Aorta (tissue), 5 donors: Measurements from ENCODE around the gene GRM5. TPM values are rescaled to one million over a fixed set of nuclear protein-coding genes. Genes with fewer than 3 reads are reported as not detected.
"Not testable (repeated sequence)": the region's sequence is repeated elsewhere in the genome, so short reads cannot be mapped to it uniquely, and the experiment has no call there.

Source experiments
- ATAC-seq: fragments of 200-7000 bp; cut with Tn5 transposase; one replicate; pipeline ENCODE4 v1.9.1; 2022; ENCODE audit warnings: moderate library complexity; ENCODE audit not compliant: low FRiP score
- DNase-seq, 2 donors: peaks; one replicate each; pipeline ENCODE4 v3.0.0-alpha.2; 2020
- H3K27ac ChIP-seq, 2 donors: one replicate each; pipeline ENCODE4 v1.5.1; 2013; ENCODE audit warnings: low read length in 2 of 2, mild to moderate bottlenecking in 2 of 2, moderate library complexity in 2 of 2, control low read depth in 1 of 2, inconsistent platforms in 1 of 2, low read depth in 1 of 2
- H3K27me3 ChIP-seq, 2 donors: one replicate each; pipeline ENCODE4 v1.6.1; 2013; ENCODE audit warnings: control low read depth in 1 of 2, low read length in 1 of 2, mild to moderate bottlenecking in 1 of 2, moderate library complexity in 1 of 2; ENCODE audit not compliant: insufficient read depth in 2 of 2, control insufficient read depth in 1 of 2
- H3K36me3 ChIP-seq, 2 donors: one replicate each; pipeline ENCODE4 v1.6.1; 2013; ENCODE audit warnings: control low read depth in 1 of 2, low read length in 1 of 2, mild to moderate bottlenecking in 1 of 2; ENCODE audit not compliant: insufficient read depth in 2 of 2, control insufficient read depth in 1 of 2
- H3K4me1 ChIP-seq, 2 donors: one replicate each; pipeline ENCODE4 v1.6.1; 2013; ENCODE audit warnings: low read length in 2 of 2, control low read depth in 1 of 2, mild to moderate bottlenecking in 1 of 2, moderate library complexity in 1 of 2; ENCODE audit not compliant: insufficient read depth in 2 of 2, control insufficient read depth in 1 of 2
- H3K4me3 ChIP-seq, 2 donors: one replicate each; pipeline ENCODE4 v1.5.1; 2013; ENCODE audit warnings: low read length in 2 of 2, control low read depth in 1 of 2, mild to moderate bottlenecking in 1 of 2
- H3K9me3 ChIP-seq: one replicate; pipeline ENCODE4 v1.6.1; 2013; ENCODE audit warnings: mild to moderate bottlenecking, low read length; ENCODE audit not compliant: control insufficient read depth
- WGBS, 2 donors: extraction: QIAGEN DNeasy Blood & Tissue Kit; methylation state at CpG; one replicate each; pipeline ENCODE4 v1.1.7; 2013; 5-methylcytosine and 5-hydroxymethylcytosine counted together
- intact Hi-C, 2 donors: fragments of 100-400 bp; cut with DNase I; formaldehyde crosslinking; loops; one replicate each; pipeline versions ENCODE4 v1.14.2 to v1.15.0; 2022
- polyA plus RNA-seq, 2 donors: library from polyadenylated mRNA; stranded (reverse); fragments of 200-250 nt; gene quantifications; one replicate each; pipeline ENCODE4 v1.2.3, GENCODE V29; 2013
- total RNA-seq, 2 donors: library from RNA; stranded (reverse); fragmentation: NEBNext Ultra II Directional; extraction: Animal tissue kit (Norgen Biotek cat#: 25700); gene quantifications; one replicate each; pipeline ENCODE4 v1.2.1, GENCODE V29; 2021
- donor health status: healthy with polysubstance abuse.
- donor health status: Bipolar disorder and iron deficiency.
- donor health status: DM: no; HTN: no; CAD: no.
- donor health status: DM: no; HTN: no; CAD: no.
- donor health status: DM: yes; HTN: yes; CAD: no.

The GRM5 gene
- total and polyA plus RNA-seq, 4 donors, result 0.31 to 4.3 (median 3.4) TPM; not detected in 1

DNA sequence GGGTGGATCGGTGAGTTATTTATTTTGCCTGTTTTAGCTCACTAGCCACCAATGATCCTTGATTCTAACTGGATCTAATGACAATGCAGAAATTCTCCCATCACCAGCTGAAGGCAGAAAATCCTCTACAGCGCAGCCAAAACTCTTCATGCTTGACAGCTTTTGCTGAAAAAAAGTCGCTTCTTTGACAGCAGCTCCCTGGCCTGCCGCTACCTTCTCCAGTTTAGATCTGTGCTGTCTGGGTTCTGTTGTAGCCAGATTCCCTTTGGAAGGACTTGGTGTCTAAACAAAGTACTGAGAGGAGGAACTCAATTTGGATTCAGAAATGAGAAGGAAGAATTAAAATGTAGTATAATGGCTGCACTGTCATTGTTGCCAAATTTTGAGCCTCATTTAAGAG is 205.4 kb downstream of the GRM5 start:
- H3K9me3 ChIP-seq, DNase-seq, ATAC-seq, H3K27me3 ChIP-seq, H3K4me3 ChIP-seq, H3K36me3 ChIP-seq, H3K4me1 ChIP-seq, intact Hi-C loops, H3K27ac ChIP-seq: not testable (repeated sequence)
- 48 to 65% methylated on average over 4 of the region's 4 CpGs for WGBS, 2 donors

DNA sequence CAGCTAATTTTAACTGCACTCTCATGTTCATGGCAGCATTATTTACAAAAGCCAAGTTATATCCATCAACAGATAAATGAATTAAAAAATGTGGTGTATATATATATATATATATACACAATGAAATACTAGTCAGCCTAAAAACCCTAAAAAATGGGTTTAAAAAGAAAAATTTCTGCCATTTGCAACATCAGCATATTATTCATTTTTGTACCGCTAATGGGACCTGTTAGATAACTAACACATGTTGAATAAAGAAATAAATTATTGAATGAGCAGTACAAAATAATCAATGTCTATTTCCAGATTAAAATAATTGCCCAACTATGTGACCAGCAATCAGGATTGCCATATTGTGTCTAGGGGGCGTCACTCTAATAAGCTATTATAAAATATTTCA is 211.8 kb downstream of the GRM5 start:
- H3K27me3 ChIP-seq, H3K36me3 ChIP-seq, intact Hi-C loops, H3K4me3 ChIP-seq, ATAC-seq, DNase-seq, H3K4me1 ChIP-seq, H3K9me3 ChIP-seq, H3K27ac ChIP-seq: not testable (repeated sequence)
- 81 to 85% methylated on average over 2 of the region's 2 CpGs for WGBS, 2 donors

DNA sequence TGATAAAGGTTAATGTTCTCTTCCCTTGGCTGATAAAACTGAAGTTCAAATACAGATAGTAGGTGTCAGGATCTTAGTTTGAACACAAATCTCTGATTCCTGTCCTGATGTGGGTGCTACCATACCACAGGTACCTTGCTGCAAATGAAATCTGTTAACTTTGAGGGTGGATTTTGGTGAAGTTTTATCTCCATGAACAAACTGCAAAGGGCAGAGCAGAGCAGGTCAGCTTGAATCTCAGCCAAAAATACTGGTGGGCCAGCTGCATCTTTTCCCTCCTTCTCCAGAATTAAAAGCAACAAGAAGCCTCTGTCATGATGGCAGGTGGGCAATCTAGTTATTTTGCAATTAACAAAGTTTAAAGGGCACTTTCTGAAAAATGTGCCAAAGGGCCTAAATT is 214.2 kb downstream of the GRM5 start:
- H3K36me3 ChIP-seq, intact Hi-C loops, H3K9me3 ChIP-seq, DNase-seq, ATAC-seq, H3K27me3 ChIP-seq, H3K4me3 ChIP-seq, H3K4me1 ChIP-seq, H3K27ac ChIP-seq: not testable (repeated sequence)

DNA sequence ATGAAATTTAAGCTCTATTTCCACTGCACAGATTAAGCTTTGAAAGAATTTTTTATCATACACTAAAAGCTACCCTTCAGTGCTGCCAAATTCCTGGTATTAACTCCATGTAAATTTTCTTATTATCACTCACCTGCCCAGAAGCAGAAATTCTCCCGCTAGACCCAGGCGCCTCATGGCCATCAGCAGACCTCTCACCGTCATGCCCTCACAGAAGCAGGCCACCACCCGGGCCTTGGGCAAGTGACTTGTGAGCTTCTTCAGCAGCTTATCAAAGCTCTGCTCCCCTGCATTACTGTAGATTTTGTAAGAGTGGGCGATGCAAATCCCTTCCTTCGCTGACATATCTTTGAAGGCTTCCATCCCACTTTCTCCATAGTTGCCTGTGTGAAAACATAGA is 216.0 kb downstream of the GRM5 start:
- H3K4me3 ChIP-seq, ATAC-seq, H3K36me3 ChIP-seq, DNase-seq, H3K9me3 ChIP-seq, H3K27me3 ChIP-seq, intact Hi-C loops, H3K4me1 ChIP-seq, H3K27ac ChIP-seq: not testable (repeated sequence)
- WGBS, 2 donors, result 92 to 94% methylated on average over 4 of the region's 6 CpGs

DNA sequence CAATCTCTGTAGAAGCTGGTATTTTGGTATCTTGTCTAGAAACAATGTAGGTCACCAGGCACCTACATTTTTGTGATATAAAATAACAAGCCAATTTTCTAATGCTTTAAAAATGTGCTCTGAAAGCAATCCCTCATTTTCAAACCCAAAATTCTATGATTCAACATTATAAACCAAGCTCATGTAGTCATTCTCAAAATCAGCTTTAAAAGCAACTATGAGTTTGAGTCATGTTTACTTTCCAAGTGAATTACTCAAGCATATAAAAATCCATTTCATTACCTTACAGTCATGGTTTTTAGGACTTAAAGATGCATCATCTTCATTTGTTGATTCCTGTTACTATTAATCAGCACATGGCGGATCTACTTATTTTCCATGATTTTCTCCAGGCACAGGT is 216.4 kb downstream of the GRM5 start:
- 97 to 98% methylated on average over 1 of the region's 1 CpG for WGBS, 2 donors
- Histone ChIP-seq H3K4me1 (no peaks in the 10 kb centered on the region), H3K27ac (no peak overlapping the region), H3K4me3 (no peak overlapping the region), H3K9me3 (no peaks in the 10 kb centered on the region), H3K36me3 (no peaks in the 10 kb centered on the region), H3K27me3 (no peaks in the 10 kb centered on the region)
- no peak for ATAC-seq
- intact Hi-C loops, result no loop called here
- no peak for DNase-seq

DNA sequence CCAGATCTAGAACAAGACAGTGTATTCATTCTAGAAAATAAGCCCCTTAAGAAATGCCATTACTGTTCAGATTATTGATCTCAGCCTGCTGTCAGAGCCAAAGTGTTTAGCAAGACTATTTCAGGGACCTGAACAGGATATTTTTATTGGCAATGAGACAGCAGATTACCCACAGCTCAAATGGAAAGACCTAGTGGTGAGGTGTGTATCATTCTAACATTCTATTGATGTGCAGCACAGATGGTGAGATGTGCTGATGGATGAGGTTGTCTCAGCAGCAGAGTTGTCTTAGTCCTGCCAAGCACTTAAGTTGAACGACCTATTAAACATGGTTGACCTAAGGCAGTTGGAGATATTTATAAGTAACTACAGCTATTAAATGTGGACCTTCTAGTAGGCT is 219.5 kb downstream of the GRM5 start:
- ATAC-seq, intact Hi-C loops, H3K36me3 ChIP-seq, H3K27ac ChIP-seq, H3K4me3 ChIP-seq, DNase-seq, H3K27me3 ChIP-seq, H3K9me3 ChIP-seq, H3K4me1 ChIP-seq: not testable (repeated sequence)
- 13 to 14% methylated on average over 1 of the region's 1 CpG for WGBS, 2 donors

DNA sequence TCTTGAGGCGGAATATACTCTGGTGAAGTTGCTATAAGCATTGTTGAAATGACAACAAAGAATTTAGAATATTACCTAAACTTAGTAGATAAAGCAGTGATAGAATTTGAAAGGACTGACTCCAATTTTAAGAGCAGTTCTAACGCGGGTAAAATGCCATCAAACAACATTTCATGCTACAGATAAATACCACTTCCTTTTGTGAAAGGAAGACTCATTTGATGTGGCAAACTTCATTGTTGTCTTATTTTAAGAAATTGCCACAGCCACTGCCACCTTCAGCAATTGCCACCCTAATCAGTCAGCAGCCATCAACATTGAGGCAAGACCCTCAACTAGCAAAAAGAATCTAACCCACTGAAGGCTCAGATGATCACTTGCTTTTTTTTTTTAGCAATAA is 220.8 kb downstream of the GRM5 start:
- intact Hi-C loops, H3K27me3 ChIP-seq: not testable (repeated sequence)
- WGBS, 2 donors, result 85 to 88% methylated on average over 3 of the region's 3 CpGs

DNA sequence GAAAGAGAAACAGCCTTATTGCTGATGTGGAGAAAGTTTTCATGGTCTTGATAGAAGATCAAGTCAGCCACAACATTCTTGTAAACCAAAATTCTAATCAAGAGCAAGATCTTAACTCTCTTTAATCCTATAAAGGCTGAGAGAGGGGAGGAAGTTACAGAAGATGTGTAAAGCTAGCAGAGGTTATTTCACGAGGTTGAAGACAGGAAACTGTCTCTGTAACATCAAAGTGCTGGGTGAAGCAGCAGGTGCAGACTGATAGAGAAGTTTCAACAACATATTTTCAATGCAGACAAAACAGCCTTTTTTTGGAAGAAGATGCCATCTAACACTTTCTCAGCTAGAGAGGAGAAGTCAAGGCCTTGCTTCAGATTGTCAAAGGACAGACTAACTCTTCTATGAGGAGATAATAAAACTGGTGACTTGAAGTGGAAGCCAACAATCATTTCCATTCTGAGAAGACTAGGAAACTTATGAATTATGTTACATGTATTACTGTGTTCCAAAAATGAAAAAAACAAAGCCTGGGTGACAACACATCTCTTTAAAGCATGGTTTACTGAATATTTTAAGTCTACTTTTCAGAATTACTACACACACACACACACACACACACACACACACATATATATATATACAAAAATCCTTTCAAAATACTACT is 221.9 kb downstream of the GRM5 start:
- H3K27ac ChIP-seq, H3K9me3 ChIP-seq, H3K27me3 ChIP-seq, intact Hi-C loops, ATAC-seq, DNase-seq, H3K4me1 ChIP-seq, H3K4me3 ChIP-seq, H3K36me3 ChIP-seq: not testable (repeated sequence)
- WGBS, 2 donors, result 50 to 64% methylated on average over 1 of the region's 1 CpG

More for the DNA sequence above, 220.8 kb downstream of the GRM5 start:
- not testable (repeated sequence) for H3K27ac ChIP-seq, H3K4me3 ChIP-seq, H3K4me1 ChIP-seq, H3K9me3 ChIP-seq, DNase-seq, H3K36me3 ChIP-seq, ATAC-seq

DNA sequence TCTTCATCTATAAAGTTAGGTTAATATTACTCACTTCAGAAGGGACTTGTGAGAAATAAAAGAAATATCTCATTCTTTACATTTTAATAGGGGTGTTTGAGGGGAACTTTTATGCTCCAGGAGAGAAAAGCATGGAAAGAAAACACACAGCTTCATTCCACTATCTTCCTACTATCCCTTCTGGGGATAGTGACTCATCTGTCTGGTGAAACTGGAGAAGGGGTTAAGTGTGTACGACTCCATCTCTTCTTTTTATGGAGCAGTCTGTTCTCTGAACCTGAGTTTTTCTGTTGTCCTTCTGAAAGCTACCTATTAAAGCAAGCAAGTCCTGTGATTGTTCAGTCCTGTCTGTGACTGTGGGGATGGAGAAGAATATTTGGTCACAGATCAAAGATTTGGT is 227.6 kb downstream of the GRM5 start:
- H3K9me3 ChIP-seq, intact Hi-C loops, H3K36me3 ChIP-seq, DNase-seq, H3K27ac ChIP-seq, ATAC-seq, H3K4me1 ChIP-seq, H3K4me3 ChIP-seq, H3K27me3 ChIP-seq: not testable (repeated sequence)
- whole genome bisulfite sequencing, 2 donors, result 59% methylated on average over 1 of the region's 1 CpG
